ENCODE measurements around the gene EIF4EBP2. TPM values are rescaled to one million over a fixed set of nuclear protein-coding genes. Genes with fewer than 3 reads are reported as not detected.

The EIF4EBP2 gene
- total RNA-seq, 1 donor, result 46.0 TPM

DNA sequence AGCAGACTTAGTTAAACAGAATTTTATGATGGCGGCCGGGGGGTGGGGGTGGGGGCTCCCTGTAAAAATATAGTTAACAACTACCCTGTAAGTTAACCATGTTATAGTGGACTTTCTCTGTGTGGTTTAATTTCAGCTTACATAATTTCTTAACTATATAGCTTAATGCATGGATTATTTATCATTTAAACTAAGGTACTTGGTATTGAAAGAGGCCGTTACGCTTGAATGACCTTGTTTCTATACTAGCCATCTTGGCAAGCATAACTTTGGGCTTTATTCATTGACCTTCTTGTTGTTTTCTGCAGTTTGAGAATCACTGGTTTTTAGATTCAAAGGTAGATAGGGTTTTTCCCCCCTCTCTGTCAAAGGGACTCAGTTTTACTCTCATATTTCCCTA, 8.4 kb downstream of the EIF4EBP2 start:
- Histone ChIP-seq H3K4me3 (ENCODE audit: insufficient read depth, low read length) (no peak overlapping the region), H3K79me2 (ENCODE audit: insufficient read depth, low read length) (peaks cover 88% of the 10 kb centered on the region), H3K4me2 (ENCODE audit: insufficient read depth, low read length) (no peak overlapping the region), H2AFZ (ENCODE audit: low read length) (no peak overlapping the region), H3K27ac (ENCODE audit: low read depth, low read length) (no peak overlapping the region), H4K20me1 (ENCODE audit: insufficient read depth, low read length) (peaks cover 61% of the 10 kb centered on the region), H3K27me3 (ENCODE audit: insufficient read depth, low read length) (no peaks in the 10 kb centered on the region), H3K36me3 (ENCODE audit: insufficient read depth, low read length) (peaks cover 12% of the 10 kb centered on the region), H3K9me3 (ENCODE audit: low read depth, low read length) (no peaks in the 10 kb centered on the region), H3K4me1 (ENCODE audit: insufficient read depth, low read length) (peaks cover 6% of the 10 kb centered on the region)
- DNase-seq (ENCODE audit: insufficient read length, low spot score, missing footprints), result no peak
- TF ChIP-seq, protein P1, sequence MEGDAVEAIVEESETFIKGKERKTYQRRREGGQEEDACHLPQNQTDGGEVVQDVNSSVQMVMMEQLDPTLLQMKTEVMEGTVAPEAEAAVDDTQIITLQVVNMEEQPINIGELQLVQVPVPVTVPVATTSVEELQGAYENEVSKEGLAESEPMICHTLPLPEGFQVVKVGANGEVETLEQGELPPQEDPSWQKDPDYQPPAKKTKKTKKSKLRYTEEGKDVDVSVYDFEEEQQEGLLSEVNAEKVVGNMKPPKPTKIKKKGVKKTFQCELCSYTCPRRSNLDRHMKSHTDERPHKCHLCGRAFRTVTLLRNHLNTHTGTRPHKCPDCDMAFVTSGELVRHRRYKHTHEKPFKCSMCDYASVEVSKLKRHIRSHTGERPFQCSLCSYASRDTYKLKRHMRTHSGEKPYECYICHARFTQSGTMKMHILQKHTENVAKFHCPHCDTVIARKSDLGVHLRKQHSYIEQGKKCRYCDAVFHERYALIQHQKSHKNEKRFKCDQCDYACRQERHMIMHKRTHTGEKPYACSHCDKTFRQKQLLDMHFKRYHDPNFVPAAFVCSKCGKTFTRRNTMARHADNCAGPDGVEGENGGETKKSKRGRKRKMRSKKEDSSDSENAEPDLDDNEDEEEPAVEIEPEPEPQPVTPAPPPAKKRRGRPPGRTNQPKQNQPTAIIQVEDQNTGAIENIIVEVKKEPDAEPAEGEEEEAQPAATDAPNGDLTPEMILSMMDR (IDR thresholded peaks at IDR 0.05; ENCODE audit: extremely low read depth, low read depth, low read length), result no peak

DNA sequence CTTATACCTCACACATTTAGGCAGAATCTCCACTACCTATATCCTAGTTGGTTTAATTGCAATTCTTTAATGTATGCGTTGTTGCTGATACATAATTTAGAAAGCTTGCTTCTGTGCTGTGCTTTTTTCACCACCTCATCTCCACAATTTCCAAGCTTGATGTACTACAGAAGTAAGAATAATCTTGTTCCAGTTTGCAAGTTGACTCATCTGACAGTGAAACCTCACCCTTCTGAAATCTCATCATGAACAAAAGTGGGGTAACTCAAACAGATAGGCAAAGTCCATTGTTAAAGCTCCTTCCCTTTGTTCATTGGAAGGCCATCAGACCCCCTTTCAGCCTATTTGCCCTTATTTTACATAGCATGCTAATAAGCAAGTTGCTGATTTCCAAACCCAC, 13.6 kb downstream of the EIF4EBP2 start:
- H3K4me1 ChIP-seq (ENCODE audit: insufficient read depth, low read length), result peaks cover 16% of the 10 kb centered on the region
- H4K20me1 ChIP-seq (ENCODE audit: insufficient read depth, low read length), result peaks cover 49% of the 10 kb centered on the region
- peak overlapping the region; percentile 34 for H3K4me2 ChIP-seq (ENCODE audit: insufficient read depth, low read length)
- no peak overlapping the region for H2AFZ ChIP-seq (ENCODE audit: low read length)
- no peaks in the 10 kb centered on the region for H3K9me3 ChIP-seq (ENCODE audit: low read depth, low read length)
- TF ChIP-seq, protein P1 (IDR thresholded peaks at IDR 0.05; ENCODE audit: extremely low read depth, low read depth, low read length), result no peak
- DNase-seq (ENCODE audit: insufficient read length, low spot score, missing footprints), result no peak
- peak overlapping the region; percentile 72 for H3K27ac ChIP-seq (ENCODE audit: low read depth, low read length)
- H3K79me2 ChIP-seq (ENCODE audit: insufficient read depth, low read length), result peaks cover 66% of the 10 kb centered on the region
- H3K27me3 ChIP-seq (ENCODE audit: insufficient read depth, low read length), result no peaks in the 10 kb centered on the region
- H3K4me3 ChIP-seq (ENCODE audit: insufficient read depth, low read length), result peak overlapping the region; percentile 18
- peaks cover 30% of the 10 kb centered on the region for H3K36me3 ChIP-seq (ENCODE audit: insufficient read depth, low read length)

DNA sequence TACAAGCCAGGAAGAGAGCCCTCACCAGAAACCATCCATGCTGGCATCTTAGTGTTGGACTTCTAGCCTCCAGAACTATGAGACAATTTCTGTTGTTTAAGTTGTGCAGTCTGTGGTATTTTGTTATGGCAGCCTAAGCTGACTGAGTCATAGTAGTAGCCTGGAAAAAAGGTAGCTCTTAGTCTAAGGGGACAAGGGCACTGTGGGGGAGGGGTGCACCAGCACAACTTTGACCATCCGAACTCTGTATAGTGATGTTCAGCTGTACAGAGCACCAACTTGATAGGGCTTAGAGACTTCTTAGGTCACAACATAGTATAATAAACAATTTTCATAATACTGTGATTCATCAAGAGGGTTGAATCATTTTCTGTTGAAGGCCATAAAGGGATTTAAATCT, 14.3 kb downstream of the EIF4EBP2 start:
- Histone ChIP-seq H3K27ac (ENCODE audit: low read depth, low read length) (peak overlapping the region; percentile 72), H3K36me3 (ENCODE audit: insufficient read depth, low read length) (peaks cover 37% of the 10 kb centered on the region), H3K4me3 (ENCODE audit: insufficient read depth, low read length) (peak overlapping the region; percentile 18), H3K79me2 (ENCODE audit: insufficient read depth, low read length) (peaks cover 60% of the 10 kb centered on the region), H3K4me1 (ENCODE audit: insufficient read depth, low read length) (peaks cover 16% of the 10 kb centered on the region), H2AFZ (ENCODE audit: low read length) (no peak overlapping the region), H3K9me3 (ENCODE audit: low read depth, low read length) (no peaks in the 10 kb centered on the region), H3K27me3 (ENCODE audit: insufficient read depth, low read length) (no peaks in the 10 kb centered on the region), H3K4me2 (ENCODE audit: insufficient read depth, low read length) (peak overlapping the region; percentile 34), H4K20me1 (ENCODE audit: insufficient read depth, low read length) (peaks cover 45% of the 10 kb centered on the region)
- TF ChIP-seq, protein P1 (IDR thresholded peaks at IDR 0.05; ENCODE audit: extremely low read depth, low read depth, low read length), result no peak
- peak; percentile 92 for DNase-seq (ENCODE audit: insufficient read length, low spot score, missing footprints)

DNA sequence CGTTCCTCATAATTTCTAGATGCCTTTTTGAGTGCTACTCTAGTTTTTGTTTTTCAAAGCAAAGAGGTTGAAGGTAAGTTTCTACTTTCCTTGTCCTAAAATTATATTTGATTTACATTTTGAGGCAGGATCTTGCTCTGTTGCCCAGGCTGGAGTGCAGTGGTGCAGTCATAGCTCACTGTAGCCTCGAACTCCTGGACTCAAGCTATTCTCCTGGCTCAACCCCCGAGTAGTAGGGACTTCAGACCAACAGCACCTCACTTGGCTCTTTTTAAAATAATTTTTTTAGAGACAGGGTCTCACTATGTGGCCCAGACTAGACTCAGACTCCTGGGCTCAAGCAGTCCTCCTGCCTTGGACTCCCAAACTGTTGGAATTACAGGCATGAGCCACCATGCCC, 14.8 kb downstream of the EIF4EBP2 start:
- Histone ChIP-seq H4K20me1 (ENCODE audit: insufficient read depth, low read length) (peaks cover 44% of the 10 kb centered on the region), H3K4me2 (ENCODE audit: insufficient read depth, low read length) (no peak overlapping the region), H3K4me1 (ENCODE audit: insufficient read depth, low read length) (peaks cover 16% of the 10 kb centered on the region), H3K27me3 (ENCODE audit: insufficient read depth, low read length) (no peaks in the 10 kb centered on the region), H3K4me3 (ENCODE audit: insufficient read depth, low read length) (no peak overlapping the region), H3K79me2 (ENCODE audit: insufficient read depth, low read length) (peaks cover 55% of the 10 kb centered on the region), H3K9me3 (ENCODE audit: low read depth, low read length) (no peaks in the 10 kb centered on the region), H2AFZ (ENCODE audit: low read length) (no peak overlapping the region), H3K27ac (ENCODE audit: low read depth, low read length) (peak overlapping the region; percentile 72), H3K36me3 (ENCODE audit: insufficient read depth, low read length) (peaks cover 42% of the 10 kb centered on the region)
- no peak for DNase-seq (ENCODE audit: insufficient read length, low spot score, missing footprints)
- TF ChIP-seq, protein P1 (IDR thresholded peaks at IDR 0.05; ENCODE audit: extremely low read depth, low read depth, low read length), result no peak

Data from osteoblast (primary cell).